Activated CD4-positive, alpha-beta memory T cell treated with anti-CD3 and anti-CD28 coated beads, Interleukin-2, amount 10 ng/mL, durations not matched to agents 7 days and 5 days (primary cell): ENCODE results near the gene THEMIS. TPM values are rescaled to one million over a fixed set of nuclear protein-coding genes. Genes with fewer than 3 reads are reported as not detected.

Source experiments
- CTCF ChIA-PET: fragments of 350-600 bp; sonication (Branson Sonifier 250); formaldehyde crosslinking; loops from one replicate; lab custom pipeline; 2021; ENCODE audit warnings: antibody characterized with exemption, inconsistent platforms; lab: Charles Lee
- POLR2A ChIA-PET: fragments of 350-600 bp; sonication (Branson Sonifier 250); formaldehyde crosslinking; loops from one replicate; lab custom pipeline; 2021; ENCODE audit warnings: antibody characterized with exemption; lab: Charles Lee
- DNase-seq: peaks from one replicate; pipeline ENCODE4 v3.0.0-alpha.2; 2020
- H3K27ac Mint-ChIP-seq: one replicate; pipeline ENCODE4 v1.8.0; 2021; ENCODE audit warnings: mild to moderate bottlenecking, mixed read lengths
- H3K27me3 Mint-ChIP-seq: one replicate; pipeline ENCODE4 v1.8.0; 2021; ENCODE audit warnings: mixed read lengths
- H3K36me3 Mint-ChIP-seq: one replicate; pipeline ENCODE4 v1.8.0; 2021; ENCODE audit warnings: low read depth, mixed read lengths
- H3K4me1 Mint-ChIP-seq: one replicate; pipeline ENCODE4 v1.8.0; 2021; ENCODE audit warnings: mixed read lengths
- H3K4me3 Mint-ChIP-seq: one replicate; pipeline ENCODE4 v1.8.0; 2021; ENCODE audit warnings: mild to moderate bottlenecking, mixed read lengths
- H3K9me3 Mint-ChIP-seq: one replicate; pipeline ENCODE4 v1.8.0; 2021; ENCODE audit warnings: mixed read lengths
- total RNA-seq, 2 experiments: library from RNA; stranded (reverse); gene quantifications; one replicate each; pipeline ENCODE4 v1.2.3, GENCODE V29; 2021

Gene THEMIS
- total RNA-seq, 2 experiments from 2014 or later, result 65.6 to 68.2 TPM

DNA sequence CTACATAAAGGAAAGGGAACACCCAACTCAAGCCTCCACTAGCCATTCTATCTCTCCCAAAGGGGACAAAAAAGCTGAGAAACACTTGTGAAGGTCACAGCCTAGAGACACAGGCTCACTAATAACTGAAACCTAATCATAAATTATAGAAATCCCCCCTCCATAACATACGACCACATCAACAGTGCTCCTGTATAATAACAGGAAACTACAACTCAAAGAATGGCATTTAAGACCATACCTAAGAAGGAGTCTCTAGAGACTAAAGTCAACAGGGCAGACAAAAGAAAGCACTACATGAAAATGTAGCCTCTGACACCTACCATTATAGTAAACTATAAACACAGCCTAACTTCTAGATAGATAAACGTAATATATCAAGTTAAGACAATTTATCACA is 82.7 kb downstream of the THEMIS start:
- peaks cover 30% of the 10 kb centered on the region for H3K4me1 Mint-ChIP-seq
- POLR2A ChIA-PET, result no interaction called here
- no peak overlapping the region for H3K4me3 Mint-ChIP-seq
- CTCF ChIA-PET, result no interaction called here
- H3K36me3 Mint-ChIP-seq, result peaks cover 63% of the 10 kb centered on the region
- DNase-seq, result no peak
- H3K27me3 Mint-ChIP-seq, result no peaks in the 10 kb centered on the region
- no peaks in the 10 kb centered on the region for H3K9me3 Mint-ChIP-seq
- H3K27ac Mint-ChIP-seq, result no peak overlapping the region

DNA sequence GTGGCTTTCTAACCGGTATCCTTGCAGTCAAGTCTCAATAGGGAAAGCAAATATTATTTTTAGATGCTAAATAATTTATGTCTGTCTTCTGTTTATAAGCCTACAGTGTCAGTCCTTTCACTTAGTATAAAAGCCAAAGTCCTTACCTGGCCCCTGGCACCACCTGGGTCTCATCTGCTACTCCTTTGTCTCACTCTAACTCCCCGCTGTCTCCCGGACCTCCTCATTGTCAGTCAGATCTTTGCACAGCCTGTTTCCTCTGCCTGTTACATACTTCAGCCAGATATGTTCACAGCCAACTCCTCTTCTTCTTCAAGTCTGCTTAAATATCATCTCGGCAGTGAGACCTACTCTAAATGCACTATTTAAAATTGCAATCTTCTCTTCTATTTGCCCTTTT is 84.2 kb downstream of the THEMIS start:
- no peak overlapping the region for H3K27ac Mint-ChIP-seq
- peaks cover 72% of the 10 kb centered on the region for H3K36me3 Mint-ChIP-seq

DNA sequence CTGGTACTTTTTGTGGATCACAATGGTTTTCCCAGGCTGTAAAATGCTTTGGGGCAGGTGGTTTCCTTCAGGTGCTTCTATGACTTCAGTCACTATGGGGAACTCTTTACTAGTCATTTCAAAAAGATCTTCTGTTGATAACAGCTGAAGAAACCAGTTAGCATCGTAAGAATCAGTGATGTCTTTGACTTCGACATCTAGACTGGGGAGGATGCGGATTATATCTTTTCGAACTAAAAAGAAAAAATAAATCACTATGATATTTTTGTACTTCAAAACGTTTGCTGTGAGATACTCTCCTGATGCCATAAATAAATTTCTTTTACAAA is 87.2 kb downstream of the THEMIS start:
- H3K27ac Mint-ChIP-seq, result no peak overlapping the region
- POLR2A ChIA-PET, result no interaction called here
- peaks cover 82% of the 10 kb centered on the region for H3K36me3 Mint-ChIP-seq
- no peak overlapping the region for H3K4me3 Mint-ChIP-seq
- H3K4me1 Mint-ChIP-seq, result peaks cover 32% of the 10 kb centered on the region
- H3K9me3 Mint-ChIP-seq, result no peaks in the 10 kb centered on the region
- CTCF ChIA-PET, result no interaction called here
- no peak for DNase-seq
- H3K27me3 Mint-ChIP-seq, result no peaks in the 10 kb centered on the region

More for the DNA sequence above, 84.2 kb downstream of the THEMIS start:
- ChIA-PET CTCF (no interaction called here), POLR2A (no interaction called here)
- Mint-ChIP-seq H3K9me3 (no peaks in the 10 kb centered on the region), H3K27me3 (no peaks in the 10 kb centered on the region), H3K4me1 (peaks cover 33% of the 10 kb centered on the region), H3K4me3 (no peak overlapping the region)
- no peak for DNase-seq

DNA sequence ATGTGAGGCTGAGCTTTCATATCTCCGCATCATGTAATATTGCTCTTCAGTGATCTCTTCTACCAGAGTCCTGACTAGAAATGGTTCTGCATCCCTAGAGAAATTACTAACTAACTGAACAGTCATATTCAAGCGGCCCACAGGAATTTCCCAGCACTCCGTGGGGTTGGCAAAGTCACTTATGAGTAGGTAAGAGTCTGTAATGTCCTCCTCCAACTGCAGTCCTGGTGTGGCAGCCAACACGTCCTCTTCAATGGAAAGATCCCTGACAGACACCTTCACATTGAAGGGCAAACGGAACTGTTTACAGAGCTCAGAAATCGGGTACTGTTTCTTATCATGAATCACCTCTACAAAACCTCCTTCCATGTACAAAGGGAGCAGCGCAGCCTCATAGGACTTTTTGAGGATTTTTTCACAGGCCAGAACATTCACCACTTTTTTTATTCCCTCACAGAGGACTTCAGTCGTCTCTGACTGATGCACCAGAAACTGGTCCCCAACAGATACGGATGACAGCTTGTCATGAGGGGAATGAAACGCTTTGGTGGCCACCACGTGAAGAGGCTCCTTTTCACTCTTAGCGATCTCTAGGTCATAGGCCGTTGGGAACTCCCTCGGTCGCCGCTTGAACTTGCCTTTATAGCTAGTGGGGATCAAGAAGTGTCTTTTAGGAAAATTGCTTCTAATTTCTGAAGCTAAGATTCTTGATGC is 87.7 kb downstream of the THEMIS start:
- Mint-ChIP-seq H3K4me1 (peaks cover 29% of the 10 kb centered on the region), H3K9me3 (no peaks in the 10 kb centered on the region), H3K27me3 (no peaks in the 10 kb centered on the region), H3K4me3 (no peak overlapping the region), H3K36me3 (peaks cover 82% of the 10 kb centered on the region), H3K27ac (no peak overlapping the region)
- ChIA-PET CTCF (no interaction called here), POLR2A (no interaction called here)
- no peak for DNase-seq

DNA sequence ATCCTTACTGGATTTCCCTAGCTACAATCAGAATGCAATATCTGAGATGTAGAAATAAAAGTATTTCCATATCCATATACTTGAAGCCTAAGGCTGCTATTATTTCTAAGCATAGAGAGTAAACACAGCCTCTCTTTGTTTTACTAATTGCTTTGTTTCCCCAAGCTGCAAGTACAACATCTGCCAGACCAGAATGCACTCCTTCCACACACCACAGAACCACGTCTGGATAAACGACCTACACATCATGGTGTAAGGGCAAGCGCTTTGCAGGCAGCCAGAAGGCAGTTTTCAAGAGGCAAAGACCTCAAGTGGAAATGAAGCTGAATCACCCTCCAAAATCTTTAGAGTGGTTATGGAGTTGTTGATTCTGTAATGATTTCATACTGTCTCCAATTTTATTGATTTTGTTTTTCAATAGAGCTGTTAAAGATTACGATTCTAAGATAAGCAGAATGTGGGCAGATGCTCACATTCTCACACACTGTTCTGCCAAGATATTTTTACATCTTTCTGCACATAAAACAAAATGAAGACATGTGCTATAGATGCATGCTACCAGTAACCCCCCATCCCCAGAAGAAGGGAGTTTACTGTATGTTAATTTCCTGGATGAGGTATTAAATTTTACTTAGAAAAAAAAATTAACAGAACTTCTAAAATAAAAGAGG is 88.8 kb downstream of the THEMIS start:
- DNase-seq, result no peak
- CTCF ChIA-PET, result no interaction called here
- POLR2A ChIA-PET, result no interaction called here
- Mint-ChIP-seq H3K4me3 (no peak overlapping the region), H3K4me1 (peaks cover 22% of the 10 kb centered on the region), H3K36me3 (peaks cover 85% of the 10 kb centered on the region), H3K9me3 (no peaks in the 10 kb centered on the region), H3K27me3 (no peaks in the 10 kb centered on the region), H3K27ac (no peak overlapping the region)

DNA sequence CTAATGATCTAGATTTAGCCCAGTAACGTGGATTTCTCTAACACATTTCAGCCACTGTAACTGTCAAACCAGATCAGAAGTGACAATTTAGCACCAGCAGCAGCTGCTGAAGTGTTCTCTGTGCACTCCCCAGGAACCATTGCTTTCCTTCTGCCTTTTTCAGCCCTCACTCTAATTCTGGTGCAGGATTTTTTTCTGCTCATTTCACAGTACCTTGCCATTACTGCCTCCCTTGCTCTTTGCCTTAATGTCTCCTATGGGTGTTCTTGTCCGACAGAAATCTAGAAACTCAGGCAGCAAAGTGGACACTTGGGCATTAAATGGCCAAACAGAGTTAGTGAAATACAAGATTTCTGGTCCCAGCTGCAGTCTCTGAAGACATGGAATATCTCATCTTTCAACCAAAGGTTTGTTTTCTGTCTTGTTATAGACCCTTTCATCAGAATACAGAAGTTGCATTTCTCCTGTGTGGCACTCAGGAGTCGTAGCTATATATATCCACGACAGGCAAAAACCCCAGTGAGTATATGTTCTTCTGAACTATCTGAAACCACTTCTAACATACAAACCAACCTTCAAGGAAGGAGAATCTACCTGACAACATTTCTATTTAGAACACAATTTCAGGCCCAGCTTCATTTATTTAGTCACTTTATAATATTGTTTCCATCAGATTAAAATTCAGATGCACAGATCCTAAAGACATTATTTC is 92.9 kb downstream of the THEMIS start:
- no peak for DNase-seq
- Mint-ChIP-seq H3K4me3 (no peak overlapping the region), H3K4me1 (peaks cover 6% of the 10 kb centered on the region), H3K27ac (no peak overlapping the region), H3K36me3 (peaks cover 90% of the 10 kb centered on the region), H3K9me3 (peaks cover 3% of the 10 kb centered on the region), H3K27me3 (no peaks in the 10 kb centered on the region)
- POLR2A ChIA-PET, result no interaction called here
- CTCF ChIA-PET, result no interaction called here

DNA sequence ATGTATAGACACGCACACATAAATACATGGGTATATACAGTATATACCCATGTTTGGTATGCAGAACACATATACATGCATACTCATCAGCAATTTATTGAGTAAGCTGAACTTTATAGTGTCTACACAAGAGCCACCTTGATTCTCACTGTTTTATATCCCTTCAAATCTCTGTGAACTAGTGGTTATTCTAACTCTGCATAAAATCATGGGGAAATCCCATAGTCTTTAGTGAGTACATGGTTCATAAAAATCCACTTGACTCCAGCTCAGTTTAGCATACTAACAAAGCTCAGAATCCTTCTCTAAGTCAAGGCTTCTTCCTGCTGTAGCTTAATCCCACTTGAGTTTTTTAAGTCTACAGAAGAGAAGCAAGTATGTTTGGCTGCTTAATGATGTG is 104.1 kb downstream of the THEMIS start:
- peaks cover 10% of the 10 kb centered on the region for H3K9me3 Mint-ChIP-seq
- DNase-seq, result no peak
- H3K36me3 Mint-ChIP-seq, result peaks cover 69% of the 10 kb centered on the region
- no peak overlapping the region for H3K4me3 Mint-ChIP-seq
- peaks cover 15% of the 10 kb centered on the region for H3K4me1 Mint-ChIP-seq
- no peaks in the 10 kb centered on the region for H3K27me3 Mint-ChIP-seq
- CTCF ChIA-PET, result no interaction called here
- H3K27ac Mint-ChIP-seq, result no peak overlapping the region
- POLR2A ChIA-PET, result no interaction called here

DNA sequence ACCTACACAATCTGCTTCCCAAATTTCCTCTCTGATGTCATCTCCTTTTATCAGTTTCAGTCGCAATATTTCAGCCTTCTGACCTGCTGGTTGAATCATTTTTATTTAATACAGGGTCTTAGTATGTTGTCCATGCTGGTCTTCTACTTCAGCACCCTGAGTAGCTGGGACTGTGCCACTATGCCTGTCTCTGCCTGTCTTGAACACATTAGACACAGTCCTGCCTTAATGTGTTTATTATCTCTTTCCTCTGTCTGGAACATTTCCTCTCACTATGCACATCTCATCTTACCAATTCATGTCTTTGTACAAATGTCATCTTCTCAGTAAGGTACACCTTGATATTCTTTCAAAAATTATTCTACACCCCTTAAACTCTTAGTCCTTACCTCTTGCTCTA is 106.5 kb downstream of the THEMIS start:
- DNase-seq, result no peak
- no peak overlapping the region for H3K27ac Mint-ChIP-seq
- CTCF ChIA-PET, result no interaction called here
- H3K4me1 Mint-ChIP-seq, result peaks cover 15% of the 10 kb centered on the region
- no peaks in the 10 kb centered on the region for H3K27me3 Mint-ChIP-seq
- POLR2A ChIA-PET, result no interaction called here
- peaks cover 3% of the 10 kb centered on the region for H3K9me3 Mint-ChIP-seq
- peaks cover 59% of the 10 kb centered on the region for H3K36me3 Mint-ChIP-seq
- no peak overlapping the region for H3K4me3 Mint-ChIP-seq

DNA sequence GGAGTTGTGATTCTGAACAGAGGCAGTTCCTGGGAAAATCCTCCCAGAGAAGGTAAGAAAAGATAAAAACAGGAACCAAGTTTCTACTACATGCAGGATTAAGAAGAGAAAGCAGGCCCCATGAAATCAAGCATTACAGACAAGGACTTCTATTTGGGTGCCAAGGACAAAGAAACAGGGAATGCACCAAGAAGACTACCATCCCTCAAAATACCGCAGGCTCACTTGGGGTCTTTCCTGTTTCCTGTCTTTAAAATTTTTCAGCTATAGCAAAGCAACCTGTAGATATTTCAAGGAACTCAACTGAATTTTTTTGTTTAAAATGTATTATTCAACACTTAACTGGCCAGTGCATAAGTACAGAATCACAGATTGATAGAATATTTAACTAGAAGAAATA is 107.5 kb downstream of the THEMIS start:
- CTCF ChIA-PET, result no interaction called here

DNA sequence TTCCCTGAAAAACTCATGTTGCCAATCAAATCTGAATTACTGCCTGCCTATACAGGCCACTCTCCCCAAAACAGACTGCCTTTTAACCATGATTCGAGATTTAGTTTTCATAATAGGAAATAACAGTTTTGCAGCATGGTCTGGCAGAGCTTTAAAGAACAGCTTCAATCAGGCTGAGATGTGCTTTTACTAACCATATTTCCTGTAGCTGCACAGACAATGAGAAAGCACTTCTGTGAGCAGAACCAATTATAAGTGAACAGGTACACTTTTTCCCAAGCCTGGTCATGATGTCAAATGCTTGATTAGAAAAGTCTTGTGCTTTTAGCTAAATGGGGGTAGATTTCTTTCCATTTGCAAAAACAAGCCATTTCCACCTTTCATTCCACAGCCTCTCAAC is 108.2 kb downstream of the THEMIS start:
- DNase-seq, result no peak
- Mint-ChIP-seq H3K36me3 (peaks cover 53% of the 10 kb centered on the region), H3K27ac (no peak overlapping the region), H3K4me1 (peaks cover 15% of the 10 kb centered on the region), H3K9me3 (peaks cover 3% of the 10 kb centered on the region), H3K27me3 (no peaks in the 10 kb centered on the region), H3K4me3 (no peak overlapping the region)
- CTCF ChIA-PET, result no interaction called here
- POLR2A ChIA-PET, result no interaction called here

More for the DNA sequence above, 107.5 kb downstream of the THEMIS start:
- Mint-ChIP-seq H3K4me1 (peaks cover 15% of the 10 kb centered on the region), H3K27ac (no peak overlapping the region), H3K27me3 (no peaks in the 10 kb centered on the region), H3K4me3 (no peak overlapping the region), H3K36me3 (peaks cover 60% of the 10 kb centered on the region), H3K9me3 (peaks cover 3% of the 10 kb centered on the region)
- POLR2A ChIA-PET, result no interaction called here
- DNase-seq, result no peak

DNA sequence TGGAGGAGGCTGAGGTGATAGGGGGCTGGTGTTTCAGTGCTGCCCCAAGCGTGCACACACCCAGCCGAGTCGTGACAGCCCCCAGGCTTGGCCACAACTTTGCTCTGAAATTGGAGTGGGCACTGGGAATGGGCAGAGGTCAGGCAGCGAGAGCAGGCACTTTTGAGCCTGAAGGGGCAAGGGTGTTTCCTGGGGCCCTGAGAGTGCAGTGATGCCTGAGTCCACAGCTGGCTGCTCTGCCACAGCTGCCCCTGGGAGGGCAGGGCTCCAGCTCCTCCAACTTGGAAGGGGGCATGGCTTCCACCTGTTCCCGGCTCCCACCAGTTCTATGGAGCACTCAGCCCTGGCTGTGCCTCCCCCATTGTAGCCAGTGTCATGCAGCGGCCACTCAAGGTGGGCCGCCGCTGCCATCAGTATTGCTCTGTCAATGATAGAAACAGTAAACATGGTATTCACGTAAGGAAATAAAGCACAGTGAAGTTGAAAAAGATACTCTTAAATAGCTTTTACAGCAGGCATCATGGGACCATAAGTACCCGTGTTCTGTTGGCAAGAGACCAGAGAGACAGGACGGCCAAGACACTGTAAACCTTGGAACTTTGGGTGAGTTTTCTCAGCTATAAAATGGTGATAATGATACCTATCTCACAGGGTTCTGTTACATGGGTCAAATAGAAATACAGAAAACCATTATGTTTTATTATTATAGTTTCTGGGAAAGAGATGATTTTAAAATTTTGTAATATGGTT is 108.9 kb downstream of the THEMIS start:
- POLR2A ChIA-PET, result no interaction called here
- Mint-ChIP-seq H3K4me1 (peaks cover 15% of the 10 kb centered on the region), H3K36me3 (peaks cover 50% of the 10 kb centered on the region)

DNA sequence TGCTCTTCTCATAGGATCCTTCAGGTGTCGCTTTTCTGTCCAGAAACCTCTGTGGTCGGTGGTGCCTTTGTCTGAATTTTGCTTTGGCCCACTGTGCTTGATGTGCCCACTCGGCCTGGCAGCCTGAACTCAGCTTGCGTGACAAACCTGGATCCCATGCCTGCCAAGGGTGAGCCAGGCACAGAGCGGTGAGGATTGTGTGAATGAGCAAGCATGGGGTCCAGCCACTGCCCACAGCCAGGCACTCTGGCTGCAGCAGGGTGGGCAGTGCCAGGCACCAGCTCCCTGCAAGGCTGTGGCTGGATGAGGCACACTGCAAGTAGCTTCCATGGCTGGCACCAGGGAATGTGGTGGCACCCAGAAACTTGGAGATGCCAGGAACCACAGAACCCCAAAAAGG is 110.3 kb downstream of the THEMIS start:
- Mint-ChIP-seq H3K4me3 (no peak overlapping the region), H3K27me3 (no peaks in the 10 kb centered on the region), H3K4me1 (peaks cover 15% of the 10 kb centered on the region), H3K9me3 (no peaks in the 10 kb centered on the region), H3K27ac (no peak overlapping the region), H3K36me3 (peaks cover 42% of the 10 kb centered on the region)
- POLR2A ChIA-PET, result no interaction called here
- CTCF ChIA-PET, result no interaction called here
- DNase-seq, result no peak

More for the DNA sequence above, 108.9 kb downstream of the THEMIS start:
- H3K27me3 Mint-ChIP-seq, result no peaks in the 10 kb centered on the region
- H3K9me3 Mint-ChIP-seq, result peaks cover 3% of the 10 kb centered on the region
- no peak for DNase-seq
- H3K4me3 Mint-ChIP-seq, result no peak overlapping the region
- CTCF ChIA-PET, result no interaction called here
- no peak overlapping the region for H3K27ac Mint-ChIP-seq

DNA sequence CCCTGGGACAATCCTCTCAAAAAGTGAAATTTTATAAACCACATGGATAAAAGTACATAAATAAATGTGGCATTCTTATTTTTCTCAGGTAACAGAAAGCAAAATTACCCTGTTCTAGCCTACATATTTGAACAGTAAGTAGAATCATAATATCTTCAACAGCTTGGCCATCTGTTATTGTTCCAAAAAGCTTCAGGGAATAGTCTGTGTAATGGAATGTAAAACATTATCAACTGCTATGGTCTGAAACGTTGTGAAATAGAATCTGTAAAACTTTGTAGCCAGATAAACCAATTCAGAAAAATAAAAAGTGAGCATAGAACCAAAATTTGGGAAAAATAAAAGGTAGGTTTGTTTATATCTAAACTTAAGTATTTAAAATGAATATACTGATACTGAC is 114.7 kb downstream of the THEMIS start:
- peaks cover 3% of the 10 kb centered on the region for H3K9me3 Mint-ChIP-seq
- CTCF ChIA-PET, result no interaction called here
- no peak overlapping the region for H3K4me3 Mint-ChIP-seq
- peaks cover 58% of the 10 kb centered on the region for H3K36me3 Mint-ChIP-seq
- H3K4me1 Mint-ChIP-seq, result peaks cover 5% of the 10 kb centered on the region
- H3K27ac Mint-ChIP-seq, result no peak overlapping the region
- no peak for DNase-seq
- no peaks in the 10 kb centered on the region for H3K27me3 Mint-ChIP-seq
- POLR2A ChIA-PET, result no interaction called here
